ENCODE measurements around the gene CRAMP1. TPM values are rescaled to one million over a fixed set of nuclear protein-coding genes. Genes with fewer than 3 reads are reported as not detected.

Gene CRAMP1
- polyA plus RNA-seq, 2 of the 4 experiments (the other 2 are of a cell fraction) = 6.5 to 9.1 TPM

DNA sequence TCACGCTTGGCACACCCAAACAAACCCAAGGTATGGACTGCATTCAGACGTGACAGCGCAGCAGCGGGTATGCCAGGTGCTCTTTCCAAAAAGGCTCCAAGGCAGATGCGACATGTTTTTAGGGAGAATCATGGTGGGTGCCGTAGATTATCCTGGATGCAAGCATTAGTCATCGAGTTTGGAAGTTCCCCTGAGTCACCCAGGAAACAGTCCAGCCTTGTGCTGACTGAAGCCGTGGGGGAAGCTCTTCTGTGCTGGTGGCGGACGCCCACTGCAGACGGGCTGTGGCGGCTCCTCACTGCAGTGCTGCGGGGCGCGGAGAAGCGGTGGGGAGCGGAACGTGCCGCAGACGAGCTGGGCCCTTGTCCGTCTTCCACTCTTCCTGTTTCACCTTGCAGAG is 79.8 kb downstream of the CRAMP1 start (continued):
- TF ChIP-seq, protein P1, sequence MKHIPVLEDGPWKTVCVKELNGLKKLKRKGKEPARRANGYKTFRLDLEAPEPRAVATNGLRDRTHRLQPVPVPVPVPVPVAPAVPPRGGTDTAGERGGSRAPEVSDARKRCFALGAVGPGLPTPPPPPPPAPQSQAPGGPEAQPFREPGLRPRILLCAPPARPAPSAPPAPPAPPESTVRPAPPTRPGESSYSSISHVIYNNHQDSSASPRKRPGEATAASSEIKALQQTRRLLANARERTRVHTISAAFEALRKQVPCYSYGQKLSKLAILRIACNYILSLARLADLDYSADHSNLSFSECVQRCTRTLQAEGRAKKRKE (CRISPR knock-in tag; IDR thresholded peaks at IDR 0.05; ENCODE audit: low read depth) = peak; percentile 52; the same call in 1 of the 2 replicates
- TF ChIP-seq CEBPB (IDR thresholded peaks at IDR 0.05) (0 out of 4 replicates have a peak, but pooled peaks of 1 of the 2 experiments have one; percentile 3), RFX5 (IDR thresholded peaks at IDR 0.05) (no peak), NFE2L2 (conservative IDR thresholded peaks at IDR 0.05; ENCODE audit: low read length) (0 out of 2 replicates have a peak, but pooled peaks have one; percentile 33), HOXB5 (CRISPR knock-in tag; IDR thresholded peaks at IDR 0.05) (no peak), NR3C1 (IDR thresholded peaks at IDR 0.05) (no peak), RCOR1 (IDR thresholded peaks at IDR 0.05; ENCODE audit: low read depth, low read length) (no peak), EP300 (IDR thresholded peaks at IDR 0.05) (peak in 1 of 2 experiments; percentile 73; a peak in 1 of 5 replicates), FOSL2 (IDR thresholded peaks at IDR 0.05) (peak; percentile 82), FOSL2 (CRISPR knock-in tag; IDR thresholded peaks at IDR 0.05) (peak; percentile 95), RAD21 (conservative IDR thresholded peaks at IDR 0.05 in 1 of 2, IDR thresholded peaks at IDR 0.05 in 1 of 2) (peak in 1 of 2 experiments; percentile 35; a peak in 2 of 5 replicates), NPAS2 (CRISPR knock-in tag; IDR thresholded peaks at IDR 0.05; ENCODE audit: borderline replicate concordance) (no peak), POLR2A (IDR thresholded peaks at IDR 0.05; ENCODE audit: low read length) (no peak), MYC (IDR thresholded peaks at IDR 0.05; ENCODE audit: borderline replicate concordance, low read length) (0 out of 2 replicates have a peak, but pooled peaks have one; percentile 23), KDM1A (IDR thresholded peaks at IDR 0.05; ENCODE audit: low read depth) (no peak), MAZ (IDR thresholded peaks at IDR 0.05; ENCODE audit: borderline replicate concordance, low read depth, low read length) (no peak), HEYL (CRISPR knock-in tag; IDR thresholded peaks at IDR 0.05) (no peak), HOXA7 (CRISPR knock-in tag; IDR thresholded peaks at IDR 0.05) (no peak), HOXB13 (CRISPR knock-in tag; IDR thresholded peaks at IDR 0.05; ENCODE audit: low read depth) (no peak), KDM5A (IDR thresholded peaks at IDR 0.05) (no peak), SREBF2 (IDR thresholded peaks at IDR 0.05) (no peak), SMC3 (IDR thresholded peaks at IDR 0.05) (peak; percentile 17; the same call in 1 of the 3 replicates), ZFP36 (IDR thresholded peaks at IDR 0.05; ENCODE audit: borderline replicate concordance, partially characterized antibody) (no peak), JUN (IDR thresholded peaks at IDR 0.05) (peak in 1 of 2 experiments; percentile 65; a peak in 3 of 5 replicates), JUNB (IDR thresholded peaks at IDR 0.05) (peak; percentile 80), PHF8 (IDR thresholded peaks at IDR 0.05; ENCODE audit: borderline replicate concordance, low read depth) (no peak), CHD2 (IDR thresholded peaks at IDR 0.05; ENCODE audit: low read length, partially characterized antibody) (no peak)
- TF ChIP-seq, protein P2, sequence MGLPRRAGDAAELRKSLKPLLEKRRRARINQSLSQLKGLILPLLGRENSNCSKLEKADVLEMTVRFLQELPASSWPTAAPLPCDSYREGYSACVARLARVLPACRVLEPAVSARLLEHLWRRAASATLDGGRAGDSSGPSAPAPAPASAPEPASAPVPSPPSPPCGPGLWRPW (IDR thresholded peaks at IDR 0.05) = no peak
- TF ChIP-seq, protein P3, sequence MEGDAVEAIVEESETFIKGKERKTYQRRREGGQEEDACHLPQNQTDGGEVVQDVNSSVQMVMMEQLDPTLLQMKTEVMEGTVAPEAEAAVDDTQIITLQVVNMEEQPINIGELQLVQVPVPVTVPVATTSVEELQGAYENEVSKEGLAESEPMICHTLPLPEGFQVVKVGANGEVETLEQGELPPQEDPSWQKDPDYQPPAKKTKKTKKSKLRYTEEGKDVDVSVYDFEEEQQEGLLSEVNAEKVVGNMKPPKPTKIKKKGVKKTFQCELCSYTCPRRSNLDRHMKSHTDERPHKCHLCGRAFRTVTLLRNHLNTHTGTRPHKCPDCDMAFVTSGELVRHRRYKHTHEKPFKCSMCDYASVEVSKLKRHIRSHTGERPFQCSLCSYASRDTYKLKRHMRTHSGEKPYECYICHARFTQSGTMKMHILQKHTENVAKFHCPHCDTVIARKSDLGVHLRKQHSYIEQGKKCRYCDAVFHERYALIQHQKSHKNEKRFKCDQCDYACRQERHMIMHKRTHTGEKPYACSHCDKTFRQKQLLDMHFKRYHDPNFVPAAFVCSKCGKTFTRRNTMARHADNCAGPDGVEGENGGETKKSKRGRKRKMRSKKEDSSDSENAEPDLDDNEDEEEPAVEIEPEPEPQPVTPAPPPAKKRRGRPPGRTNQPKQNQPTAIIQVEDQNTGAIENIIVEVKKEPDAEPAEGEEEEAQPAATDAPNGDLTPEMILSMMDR (IDR thresholded peaks at IDR 0.05) = no peak
- TF ChIP-seq, protein P4, sequence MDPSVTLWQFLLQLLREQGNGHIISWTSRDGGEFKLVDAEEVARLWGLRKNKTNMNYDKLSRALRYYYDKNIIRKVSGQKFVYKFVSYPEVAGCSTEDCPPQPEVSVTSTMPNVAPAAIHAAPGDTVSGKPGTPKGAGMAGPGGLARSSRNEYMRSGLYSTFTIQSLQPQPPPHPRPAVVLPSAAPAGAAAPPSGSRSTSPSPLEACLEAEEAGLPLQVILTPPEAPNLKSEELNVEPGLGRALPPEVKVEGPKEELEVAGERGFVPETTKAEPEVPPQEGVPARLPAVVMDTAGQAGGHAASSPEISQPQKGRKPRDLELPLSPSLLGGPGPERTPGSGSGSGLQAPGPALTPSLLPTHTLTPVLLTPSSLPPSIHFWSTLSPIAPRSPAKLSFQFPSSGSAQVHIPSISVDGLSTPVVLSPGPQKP (IDR thresholded peaks at IDR 0.05; ENCODE audit: low read depth, low read length) = no peak
- TF ChIP-seq, protein P5, sequence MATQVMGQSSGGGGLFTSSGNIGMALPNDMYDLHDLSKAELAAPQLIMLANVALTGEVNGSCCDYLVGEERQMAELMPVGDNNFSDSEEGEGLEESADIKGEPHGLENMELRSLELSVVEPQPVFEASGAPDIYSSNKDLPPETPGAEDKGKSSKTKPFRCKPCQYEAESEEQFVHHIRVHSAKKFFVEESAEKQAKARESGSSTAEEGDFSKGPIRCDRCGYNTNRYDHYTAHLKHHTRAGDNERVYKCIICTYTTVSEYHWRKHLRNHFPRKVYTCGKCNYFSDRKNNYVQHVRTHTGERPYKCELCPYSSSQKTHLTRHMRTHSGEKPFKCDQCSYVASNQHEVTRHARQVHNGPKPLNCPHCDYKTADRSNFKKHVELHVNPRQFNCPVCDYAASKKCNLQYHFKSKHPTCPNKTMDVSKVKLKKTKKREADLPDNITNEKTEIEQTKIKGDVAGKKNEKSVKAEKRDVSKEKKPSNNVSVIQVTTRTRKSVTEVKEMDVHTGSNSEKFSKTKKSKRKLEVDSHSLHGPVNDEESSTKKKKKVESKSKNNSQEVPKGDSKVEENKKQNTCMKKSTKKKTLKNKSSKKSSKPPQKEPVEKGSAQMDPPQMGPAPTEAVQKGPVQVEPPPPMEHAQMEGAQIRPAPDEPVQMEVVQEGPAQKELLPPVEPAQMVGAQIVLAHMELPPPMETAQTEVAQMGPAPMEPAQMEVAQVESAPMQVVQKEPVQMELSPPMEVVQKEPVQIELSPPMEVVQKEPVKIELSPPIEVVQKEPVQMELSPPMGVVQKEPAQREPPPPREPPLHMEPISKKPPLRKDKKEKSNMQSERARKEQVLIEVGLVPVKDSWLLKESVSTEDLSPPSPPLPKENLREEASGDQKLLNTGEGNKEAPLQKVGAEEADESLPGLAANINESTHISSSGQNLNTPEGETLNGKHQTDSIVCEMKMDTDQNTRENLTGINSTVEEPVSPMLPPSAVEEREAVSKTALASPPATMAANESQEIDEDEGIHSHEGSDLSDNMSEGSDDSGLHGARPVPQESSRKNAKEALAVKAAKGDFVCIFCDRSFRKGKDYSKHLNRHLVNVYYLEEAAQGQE (IDR thresholded peaks at IDR 0.05) = no peak
- TF ChIP-seq, protein P6, sequence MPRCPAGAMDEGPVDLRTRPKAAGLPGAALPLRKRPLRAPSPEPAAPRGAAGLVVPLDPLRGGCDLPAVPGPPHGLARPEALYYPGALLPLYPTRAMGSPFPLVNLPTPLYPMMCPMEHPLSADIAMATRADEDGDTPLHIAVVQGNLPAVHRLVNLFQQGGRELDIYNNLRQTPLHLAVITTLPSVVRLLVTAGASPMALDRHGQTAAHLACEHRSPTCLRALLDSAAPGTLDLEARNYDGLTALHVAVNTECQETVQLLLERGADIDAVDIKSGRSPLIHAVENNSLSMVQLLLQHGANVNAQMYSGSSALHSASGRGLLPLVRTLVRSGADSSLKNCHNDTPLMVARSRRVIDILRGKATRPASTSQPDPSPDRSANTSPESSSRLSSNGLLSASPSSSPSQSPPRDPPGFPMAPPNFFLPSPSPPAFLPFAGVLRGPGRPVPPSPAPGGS (IDR thresholded peaks at IDR 0.05) = no peak
- TF ChIP-seq, protein P7, sequence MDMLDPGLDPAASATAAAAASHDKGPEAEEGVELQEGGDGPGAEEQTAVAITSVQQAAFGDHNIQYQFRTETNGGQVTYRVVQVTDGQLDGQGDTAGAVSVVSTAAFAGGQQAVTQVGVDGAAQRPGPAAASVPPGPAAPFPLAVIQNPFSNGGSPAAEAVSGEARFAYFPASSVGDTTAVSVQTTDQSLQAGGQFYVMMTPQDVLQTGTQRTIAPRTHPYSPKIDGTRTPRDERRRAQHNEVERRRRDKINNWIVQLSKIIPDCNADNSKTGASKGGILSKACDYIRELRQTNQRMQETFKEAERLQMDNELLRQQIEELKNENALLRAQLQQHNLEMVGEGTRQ (IDR thresholded peaks at IDR 0.05) = no peak
- TF ChIP-seq, protein P8, sequence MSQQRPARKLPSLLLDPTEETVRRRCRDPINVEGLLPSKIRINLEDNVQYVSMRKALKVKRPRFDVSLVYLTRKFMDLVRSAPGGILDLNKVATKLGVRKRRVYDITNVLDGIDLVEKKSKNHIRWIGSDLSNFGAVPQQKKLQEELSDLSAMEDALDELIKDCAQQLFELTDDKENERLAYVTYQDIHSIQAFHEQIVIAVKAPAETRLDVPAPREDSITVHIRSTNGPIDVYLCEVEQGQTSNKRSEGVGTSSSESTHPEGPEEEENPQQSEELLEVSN (IDR thresholded peaks at IDR 0.05; ENCODE audit: borderline replicate concordance, low read depth) = peak; percentile 68; the same call in 1 of the 2 replicates
